ENCODE data around the gene ACVR1B.

GRCh38 chr12:51959211-51959610 is 7.7 kb downstream of the ACVR1B start:
- TF ChIP-seq, protein P1, sequence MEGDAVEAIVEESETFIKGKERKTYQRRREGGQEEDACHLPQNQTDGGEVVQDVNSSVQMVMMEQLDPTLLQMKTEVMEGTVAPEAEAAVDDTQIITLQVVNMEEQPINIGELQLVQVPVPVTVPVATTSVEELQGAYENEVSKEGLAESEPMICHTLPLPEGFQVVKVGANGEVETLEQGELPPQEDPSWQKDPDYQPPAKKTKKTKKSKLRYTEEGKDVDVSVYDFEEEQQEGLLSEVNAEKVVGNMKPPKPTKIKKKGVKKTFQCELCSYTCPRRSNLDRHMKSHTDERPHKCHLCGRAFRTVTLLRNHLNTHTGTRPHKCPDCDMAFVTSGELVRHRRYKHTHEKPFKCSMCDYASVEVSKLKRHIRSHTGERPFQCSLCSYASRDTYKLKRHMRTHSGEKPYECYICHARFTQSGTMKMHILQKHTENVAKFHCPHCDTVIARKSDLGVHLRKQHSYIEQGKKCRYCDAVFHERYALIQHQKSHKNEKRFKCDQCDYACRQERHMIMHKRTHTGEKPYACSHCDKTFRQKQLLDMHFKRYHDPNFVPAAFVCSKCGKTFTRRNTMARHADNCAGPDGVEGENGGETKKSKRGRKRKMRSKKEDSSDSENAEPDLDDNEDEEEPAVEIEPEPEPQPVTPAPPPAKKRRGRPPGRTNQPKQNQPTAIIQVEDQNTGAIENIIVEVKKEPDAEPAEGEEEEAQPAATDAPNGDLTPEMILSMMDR (conservative IDR thresholded peaks at IDR 0.05): no peak
- no peak for TF ChIP-seq EZH2 (IDR thresholded peaks at IDR 0.05; ENCODE audit: low read depth)

Measured in PC-9 (cell line).